Activated gamma-delta T cell (primary cell): ENCODE data around the gene CBS.
"Not testable (repeated sequence)": the region's sequence is repeated elsewhere in the genome, so short reads cannot be mapped to it uniquely, and the experiment has no call there.

Experiments
- DNase-seq: peaks from one replicate; lab custom pipeline; 2025; lab: John Stamatoyannopoulos, UW

Gene CBS

DNA sequence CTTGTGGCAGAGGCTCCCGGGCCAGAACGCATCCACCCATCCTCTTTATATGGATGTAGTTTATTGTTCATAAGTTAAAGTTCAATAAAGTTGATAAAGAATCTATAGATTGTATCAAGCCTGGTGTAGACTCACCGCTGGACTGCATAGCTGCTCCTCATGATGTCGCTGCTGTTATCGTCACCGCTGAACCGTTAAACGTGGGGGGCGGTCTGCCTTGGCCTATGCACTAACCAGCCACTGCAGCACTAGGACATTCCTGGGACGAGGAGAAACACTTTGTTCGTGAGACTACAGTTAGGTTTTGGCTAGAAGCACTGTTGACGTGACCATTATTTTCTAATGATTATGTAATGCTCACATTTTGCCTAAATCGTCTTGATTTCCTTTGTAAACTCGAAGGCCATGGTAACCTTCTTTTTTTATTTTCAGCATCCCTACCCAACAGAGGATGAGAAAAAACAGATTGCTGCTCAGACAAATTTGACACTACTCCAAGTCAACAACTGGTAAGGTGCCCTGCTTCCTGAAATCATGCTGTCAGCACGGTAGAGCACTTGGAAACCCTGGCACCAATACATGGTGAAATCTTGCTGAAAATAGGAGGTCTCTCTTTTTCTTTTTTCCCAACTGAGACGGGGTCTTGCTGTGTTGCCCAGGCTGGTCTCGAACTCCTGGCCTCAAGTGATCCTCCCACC lies 51.0 kb downstream of the CBS start:
- no peak for DNase-seq

DNA sequence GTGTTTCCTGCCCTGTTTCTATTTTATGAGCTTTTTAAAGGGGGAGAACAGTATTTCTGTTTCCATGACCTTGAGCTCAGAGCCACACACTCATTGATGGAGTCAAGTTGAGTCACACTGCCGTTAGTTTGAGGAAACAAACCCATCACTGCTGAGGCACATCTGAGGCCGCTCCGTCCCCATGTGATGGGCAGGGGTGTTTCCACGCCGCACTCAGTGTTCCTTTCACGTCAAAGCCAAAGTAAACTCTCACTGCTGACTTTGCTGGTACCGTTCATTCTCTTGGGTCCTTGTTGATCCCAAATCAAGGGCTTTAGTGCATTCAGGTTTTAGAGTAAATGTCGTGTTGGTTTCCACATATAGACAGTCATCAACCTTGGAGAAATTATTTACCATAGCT lies 52.5 kb downstream of the CBS start:
- DNase-seq, result no peak

DNA sequence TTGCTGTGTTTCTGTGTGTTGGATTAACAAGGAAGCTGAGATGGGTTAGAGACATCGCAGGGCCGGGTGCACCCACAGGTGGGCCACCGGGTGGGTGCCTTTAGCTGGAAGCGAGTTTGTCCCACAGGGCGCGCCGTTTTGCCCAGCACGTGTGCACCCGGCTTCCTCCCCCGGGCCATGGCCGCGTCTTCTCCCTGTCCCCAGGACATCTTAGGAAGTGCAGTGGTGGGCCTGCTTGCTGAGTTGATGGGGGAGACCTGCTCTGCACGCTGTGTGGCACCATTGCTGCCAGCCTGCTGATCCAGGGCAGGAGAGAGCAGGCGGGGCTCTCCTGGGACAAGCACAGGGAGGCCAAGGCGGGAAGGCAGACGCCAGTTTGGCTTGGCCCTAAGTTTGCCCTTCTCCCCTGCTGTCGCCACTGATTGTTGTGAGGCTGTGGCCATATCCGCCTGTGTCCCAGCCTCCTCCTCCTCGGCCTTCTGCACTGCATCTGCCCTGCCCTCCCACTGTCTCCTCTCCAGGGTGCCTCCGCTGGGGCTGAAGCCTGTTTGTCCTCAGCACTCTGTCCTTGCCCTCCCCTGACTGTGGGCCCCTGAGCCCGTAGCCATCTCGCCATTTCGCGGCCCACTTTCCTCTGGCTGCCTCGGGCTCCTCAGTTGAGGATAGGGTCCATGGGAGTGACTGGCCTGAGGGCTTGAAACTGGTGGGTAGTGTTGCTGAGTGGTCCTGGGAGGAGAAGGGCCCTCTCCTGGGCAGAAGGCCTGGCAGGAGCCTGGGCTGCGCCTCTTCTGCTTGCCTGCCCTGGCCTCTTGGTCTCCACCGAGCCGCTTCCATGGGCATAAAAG lies 53.7 kb downstream of the CBS start:
- DNase-seq, result no peak

DNA sequence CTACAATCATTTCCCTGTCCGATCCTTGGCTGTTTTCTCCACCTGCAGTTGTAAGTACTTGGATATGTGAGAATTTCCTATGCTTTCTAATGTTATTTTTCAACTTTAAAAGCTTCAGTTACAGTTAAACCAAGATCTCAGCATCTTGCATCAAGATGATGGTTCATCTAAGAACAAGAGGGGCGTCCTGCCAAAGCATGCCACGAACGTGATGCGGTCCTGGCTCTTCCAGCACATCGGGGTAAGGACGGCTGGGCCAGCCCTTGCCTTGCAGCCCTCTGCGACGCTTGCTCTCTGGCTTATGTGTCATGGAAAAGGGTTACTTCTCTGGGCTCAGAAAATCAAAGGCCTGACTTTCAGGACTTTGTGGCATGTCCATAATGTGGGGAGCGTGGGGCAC lies 54.4 kb downstream of the CBS start:
- no peak for DNase-seq

DNA sequence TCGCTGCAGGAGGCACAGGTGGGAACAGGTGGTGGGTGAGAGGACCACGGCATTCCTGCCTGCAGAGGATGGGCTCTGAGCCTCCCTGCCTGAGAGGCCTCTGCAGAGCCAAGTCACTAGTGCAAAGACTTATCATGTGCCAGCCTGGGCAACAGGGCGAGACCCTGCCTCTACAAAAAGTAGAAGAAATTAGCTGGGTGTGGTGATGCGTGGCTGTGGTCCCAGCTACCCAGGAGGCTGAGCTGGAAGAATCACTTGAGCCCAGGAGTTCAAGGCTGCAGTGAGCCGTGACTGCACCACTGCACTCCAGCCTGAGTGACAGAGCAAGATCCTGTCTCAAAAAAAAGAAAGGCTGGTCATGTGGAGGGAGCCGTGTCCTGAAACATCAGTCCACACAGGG lies 54.9 kb downstream of the CBS start:
- DNase-seq, result no peak

DNA sequence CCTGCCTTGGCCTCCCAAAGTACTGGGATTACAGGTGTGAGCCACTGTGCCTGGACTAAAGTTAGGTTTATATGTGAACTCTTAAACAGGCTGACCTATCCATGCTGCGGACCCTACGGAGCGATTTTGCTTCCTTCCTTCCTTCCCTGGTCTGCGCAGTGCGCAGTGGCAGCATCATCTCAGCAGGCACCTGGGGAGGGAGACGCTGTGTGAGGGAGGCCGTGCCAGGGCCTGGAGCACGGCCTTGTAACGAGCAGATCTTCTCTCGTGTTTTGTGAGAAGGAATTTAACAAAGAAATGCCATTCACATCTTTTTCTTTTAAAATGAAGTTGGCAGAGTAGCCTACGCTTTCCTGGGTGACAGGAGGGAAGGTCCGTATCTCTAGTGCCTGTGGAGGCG lies 55.5 kb downstream of the CBS start:
- DNase-seq, result no peak

DNA sequence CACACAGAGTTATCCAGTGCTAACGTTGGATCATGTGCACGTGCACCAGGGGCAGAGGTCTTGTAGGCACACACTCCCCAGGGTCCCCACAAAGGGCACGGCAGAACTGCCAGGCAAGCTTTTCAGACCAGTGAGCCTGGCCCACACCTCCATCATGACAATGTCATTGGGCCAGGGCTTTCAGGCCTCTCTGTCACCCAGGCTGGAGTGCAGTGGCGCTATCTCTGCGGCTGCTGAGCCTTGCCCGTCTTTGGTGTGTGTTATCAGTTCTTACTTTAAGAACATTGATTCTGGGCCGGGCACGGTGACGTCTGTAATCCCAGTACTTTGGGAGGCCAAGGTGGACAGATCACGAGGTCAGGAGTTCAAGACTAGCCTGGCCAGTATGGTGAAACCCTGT lies 57.1 kb downstream of the CBS start:
- DNase-seq, result no peak

DNA sequence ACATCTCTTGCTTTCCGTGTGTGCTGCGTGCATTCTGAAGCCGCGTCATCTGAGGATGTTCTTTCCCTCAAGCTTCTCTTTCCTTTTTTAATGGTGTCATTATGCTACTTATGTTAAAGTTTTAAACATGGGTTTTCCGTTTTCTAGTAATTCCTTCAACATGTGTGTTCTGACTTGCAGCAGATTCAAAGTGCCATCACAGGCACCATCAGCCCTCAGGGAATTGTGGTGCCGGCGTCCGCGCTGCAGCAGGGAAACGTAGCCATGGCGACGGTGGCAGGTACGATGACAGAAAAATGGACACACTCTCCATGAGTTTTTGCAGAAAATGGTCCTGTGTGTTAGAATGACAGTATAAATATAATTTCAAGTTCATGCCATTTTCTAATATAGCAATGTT lies 58.9 kb downstream of the CBS start:
- no peak for DNase-seq

DNA sequence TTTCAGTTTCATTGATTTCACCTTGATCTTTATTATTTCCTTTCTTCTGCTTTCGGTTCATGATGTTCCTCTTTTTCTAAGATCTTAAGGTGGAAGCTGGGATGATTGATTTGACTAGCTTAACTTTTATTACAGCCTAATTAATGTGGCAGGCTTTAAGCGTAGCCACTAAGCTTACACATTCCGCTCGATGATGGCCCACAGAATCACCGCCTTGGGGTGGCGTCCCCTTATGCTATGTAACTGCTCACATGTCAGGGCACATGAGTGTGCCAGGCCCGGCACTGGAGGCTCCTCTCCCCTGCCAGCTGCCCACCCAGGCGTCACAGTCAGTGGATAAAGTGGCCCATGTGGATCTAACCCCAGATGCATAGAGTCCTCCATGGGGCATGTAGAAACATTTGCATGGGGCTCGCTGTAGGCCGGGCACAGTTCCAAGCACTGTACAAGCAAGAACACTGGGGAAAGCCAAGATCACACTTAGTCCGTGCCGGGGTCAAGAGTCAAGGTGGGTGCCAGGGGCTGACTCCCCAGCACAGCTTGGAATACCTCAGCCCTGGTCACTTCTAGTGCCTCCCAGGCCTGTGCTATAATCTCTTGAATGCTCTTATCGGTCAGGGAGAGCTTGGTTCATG lies 59.6 kb downstream of the CBS start:
- no peak for DNase-seq

DNA sequence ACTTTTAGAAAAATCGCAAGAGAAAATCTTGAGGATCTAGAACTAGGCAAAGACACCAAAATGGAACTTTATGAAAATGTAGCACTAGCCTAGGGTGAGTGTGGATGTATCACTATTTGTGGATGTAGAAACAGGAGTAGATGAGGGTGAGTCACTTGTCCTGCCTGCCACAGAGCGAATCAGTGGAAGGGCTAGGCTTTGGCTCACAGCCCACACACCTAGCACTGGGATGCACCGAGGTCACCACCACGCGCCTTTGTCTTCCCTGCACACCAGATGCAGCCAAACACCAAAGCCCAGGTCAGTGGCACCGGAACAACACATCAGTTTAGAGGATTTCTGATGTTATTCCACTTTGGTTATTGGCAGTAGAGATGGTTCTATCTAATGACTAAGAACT lies 63.0 kb downstream of the CBS start:
- DNase-seq, result no peak

DNA sequence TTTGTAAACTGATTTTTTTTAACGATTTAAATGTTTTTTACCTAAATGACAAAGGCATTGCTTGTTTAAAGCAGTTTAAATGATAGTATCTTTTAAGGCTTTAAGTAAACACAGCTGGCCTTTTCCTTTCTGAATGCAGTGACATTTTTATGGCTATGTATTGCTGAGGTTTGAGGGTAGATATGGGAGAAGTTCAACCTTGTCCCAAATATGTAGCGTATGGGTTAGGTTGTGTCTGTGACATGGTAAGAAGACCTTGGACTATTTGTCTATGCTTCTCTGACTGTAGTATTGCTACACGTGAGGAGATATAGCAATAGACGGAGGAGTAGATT lies 68.8 kb downstream of the CBS start:
- DNase-seq, result no peak

DNA sequence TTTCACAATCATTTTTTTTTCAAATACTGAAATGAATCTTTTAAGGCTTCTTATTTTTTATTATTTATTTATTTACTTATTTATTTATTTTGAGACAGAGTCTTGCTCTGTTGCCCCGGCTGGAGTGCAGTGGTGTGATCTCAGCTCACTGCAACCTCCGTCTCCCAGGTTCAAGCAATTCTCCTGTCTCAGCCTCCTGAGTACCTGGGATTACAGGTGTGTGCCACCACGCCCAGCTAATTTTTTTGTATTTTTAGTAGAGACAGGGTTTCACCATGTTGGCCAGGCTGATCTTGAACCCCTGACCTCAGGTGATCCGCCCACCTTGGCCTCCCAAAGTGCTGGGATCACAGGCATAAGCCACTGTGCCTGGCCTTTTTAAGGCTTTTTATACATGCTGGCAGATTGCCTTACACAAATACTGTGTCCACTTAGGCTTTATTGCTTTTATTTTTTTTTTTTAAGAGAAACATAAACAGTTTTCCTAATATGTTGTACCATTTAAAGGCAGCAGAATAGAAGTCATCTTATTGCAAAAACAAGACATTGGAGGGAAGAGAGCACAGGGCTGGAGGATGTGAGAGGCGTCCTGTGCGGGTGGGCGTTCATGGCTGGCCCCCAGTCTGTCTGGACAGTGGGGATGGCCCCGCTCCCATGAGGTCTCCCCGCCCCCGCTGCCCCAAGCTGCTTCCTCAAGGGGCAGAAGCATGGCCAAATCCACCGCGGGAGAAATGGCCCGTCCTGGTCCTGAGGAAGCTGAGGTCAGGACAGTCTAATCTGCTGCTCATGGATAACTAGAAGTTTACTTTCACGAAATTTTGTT lies 69.4 kb downstream of the CBS start:
- not testable (repeated sequence) for DNase-seq

DNA sequence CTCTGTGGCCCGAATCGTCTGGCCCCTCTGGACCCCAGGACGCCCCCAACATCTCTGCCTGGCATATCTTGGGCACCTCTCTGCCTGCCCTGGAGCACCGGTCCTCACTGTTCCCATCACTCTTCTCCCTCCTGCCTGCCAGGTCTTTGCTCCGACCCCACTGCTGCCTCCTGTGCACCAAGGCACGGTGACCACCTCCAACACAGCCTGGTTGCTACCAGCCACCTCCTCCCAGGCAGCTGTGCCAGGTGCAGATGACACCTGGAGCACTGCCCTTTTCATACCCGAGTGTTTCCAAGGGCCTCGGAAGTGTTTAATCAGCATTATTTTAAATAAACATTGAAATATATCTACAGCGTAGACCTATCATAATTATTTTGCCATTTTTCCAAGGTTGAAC lies 70.0 kb downstream of the CBS start:
- DNase-seq, result no peak

DNA sequence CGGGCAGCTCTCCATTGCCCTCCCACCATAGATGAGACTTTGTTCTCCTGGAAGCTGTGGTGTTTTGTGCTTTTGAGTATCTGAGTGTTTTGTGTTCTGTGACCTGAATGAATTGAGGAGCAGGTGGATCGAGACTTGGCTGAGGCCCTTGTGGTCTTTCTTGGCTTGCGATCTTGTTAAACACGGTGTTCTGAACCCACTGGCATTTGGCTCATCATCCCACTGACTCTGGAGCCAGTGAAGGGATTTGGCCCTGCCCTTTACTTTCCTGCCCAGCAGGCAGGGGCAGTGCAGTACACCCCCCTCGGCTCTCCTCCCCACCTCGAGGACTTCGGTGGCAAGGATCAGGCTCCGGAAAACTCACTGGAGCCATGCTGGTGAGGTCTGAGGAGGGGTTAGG lies 70.7 kb downstream of the CBS start:
- DNase-seq, result no peak
